Endothelial cell (in vitro differentiated cells): ENCODE results near the gene METRN. TPM values are rescaled to one million over a fixed set of nuclear protein-coding genes. Genes with fewer than 3 reads are reported as not detected.

Experiments
- DNase-seq: peaks from one replicate; pipeline ENCODE4 v3.0.0; 2021; ENCODE audit warnings: low spot score
- H3K27ac Mint-ChIP-seq: one replicate; pipeline ENCODE4 v1.8.0; 2021; ENCODE audit warnings: mixed read lengths, inconsistent platforms; ENCODE audit not compliant: unreplicated experiment
- H3K27me3 Mint-ChIP-seq: one replicate; pipeline ENCODE4 v1.8.0; 2021; ENCODE audit warnings: mild to moderate bottlenecking, moderate library complexity, mixed read lengths, inconsistent platforms; ENCODE audit not compliant: unreplicated experiment
- H3K36me3 Mint-ChIP-seq: one replicate; pipeline ENCODE4 v1.8.0; 2021; ENCODE audit warnings: mild to moderate bottlenecking, low read depth, mixed read lengths, inconsistent platforms; ENCODE audit not compliant: unreplicated experiment
- H3K4me1 Mint-ChIP-seq: one replicate; pipeline ENCODE4 v1.8.0; 2021; ENCODE audit warnings: mild to moderate bottlenecking, mixed read lengths, inconsistent platforms; ENCODE audit not compliant: unreplicated experiment
- H3K4me3 Mint-ChIP-seq: one replicate; pipeline ENCODE4 v1.8.0; 2021; ENCODE audit warnings: mild to moderate bottlenecking, mixed read lengths, inconsistent platforms; ENCODE audit not compliant: unreplicated experiment
- H3K9me3 Mint-ChIP-seq: one replicate; pipeline ENCODE4 v1.8.0; 2021; ENCODE audit warnings: mixed read lengths, inconsistent platforms; ENCODE audit not compliant: unreplicated experiment
- total RNA-seq: library from RNA; stranded (reverse); fragmentation: NEBNext Ultra II Directional; extraction: Animal tissue kit (Norgen Biotek cat#: 25700); gene quantifications from one replicate; pipeline ENCODE4 v1.2.1, GENCODE V29; 2021; ENCODE audit not compliant: unreplicated experiment
- TF ChIP-seq, protein P1 (sequence below): fragments of 200-600 bp; sonication (generic); IDR thresholded peaks from one replicate; pipeline ENCODE4 v1.5.0; 2021; ENCODE audit warnings: antibody characterized with exemption; ENCODE audit not compliant: unreplicated experiment

METRN gene
- total RNA-seq, 1 donor from 2014 or later = 11.2 TPM

DNA sequence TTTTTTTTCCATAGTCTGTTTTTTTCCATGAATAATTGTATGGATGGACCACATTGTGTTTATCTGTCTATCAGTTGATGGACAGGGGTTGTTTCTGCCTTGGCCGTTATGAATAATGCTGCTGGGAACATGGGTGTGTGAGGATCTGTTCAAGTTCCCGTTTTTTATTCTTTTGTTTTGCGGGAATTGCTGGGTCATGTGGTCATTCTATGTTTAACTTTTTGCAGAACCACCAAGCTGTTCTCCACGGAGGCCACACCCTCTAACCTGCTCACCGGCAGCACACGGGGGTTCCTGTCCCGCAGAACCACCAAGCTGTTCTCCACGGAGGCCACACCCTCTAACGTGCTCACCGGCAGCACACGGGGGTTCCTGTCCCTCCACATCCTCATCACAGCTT, 39.7 kb downstream of the METRN start:
- H3K4me3 Mint-ChIP-seq = no peak overlapping the region
- H3K9me3 Mint-ChIP-seq = no peaks in the 10 kb centered on the region
- no peak for DNase-seq
- no peaks in the 10 kb centered on the region for H3K36me3 Mint-ChIP-seq
- TF ChIP-seq, protein P1, sequence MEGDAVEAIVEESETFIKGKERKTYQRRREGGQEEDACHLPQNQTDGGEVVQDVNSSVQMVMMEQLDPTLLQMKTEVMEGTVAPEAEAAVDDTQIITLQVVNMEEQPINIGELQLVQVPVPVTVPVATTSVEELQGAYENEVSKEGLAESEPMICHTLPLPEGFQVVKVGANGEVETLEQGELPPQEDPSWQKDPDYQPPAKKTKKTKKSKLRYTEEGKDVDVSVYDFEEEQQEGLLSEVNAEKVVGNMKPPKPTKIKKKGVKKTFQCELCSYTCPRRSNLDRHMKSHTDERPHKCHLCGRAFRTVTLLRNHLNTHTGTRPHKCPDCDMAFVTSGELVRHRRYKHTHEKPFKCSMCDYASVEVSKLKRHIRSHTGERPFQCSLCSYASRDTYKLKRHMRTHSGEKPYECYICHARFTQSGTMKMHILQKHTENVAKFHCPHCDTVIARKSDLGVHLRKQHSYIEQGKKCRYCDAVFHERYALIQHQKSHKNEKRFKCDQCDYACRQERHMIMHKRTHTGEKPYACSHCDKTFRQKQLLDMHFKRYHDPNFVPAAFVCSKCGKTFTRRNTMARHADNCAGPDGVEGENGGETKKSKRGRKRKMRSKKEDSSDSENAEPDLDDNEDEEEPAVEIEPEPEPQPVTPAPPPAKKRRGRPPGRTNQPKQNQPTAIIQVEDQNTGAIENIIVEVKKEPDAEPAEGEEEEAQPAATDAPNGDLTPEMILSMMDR = no peak
- no peak overlapping the region for H3K27ac Mint-ChIP-seq
- H3K27me3 Mint-ChIP-seq = peaks cover 3% of the 10 kb centered on the region
- H3K4me1 Mint-ChIP-seq = peaks cover 11% of the 10 kb centered on the region

DNA sequence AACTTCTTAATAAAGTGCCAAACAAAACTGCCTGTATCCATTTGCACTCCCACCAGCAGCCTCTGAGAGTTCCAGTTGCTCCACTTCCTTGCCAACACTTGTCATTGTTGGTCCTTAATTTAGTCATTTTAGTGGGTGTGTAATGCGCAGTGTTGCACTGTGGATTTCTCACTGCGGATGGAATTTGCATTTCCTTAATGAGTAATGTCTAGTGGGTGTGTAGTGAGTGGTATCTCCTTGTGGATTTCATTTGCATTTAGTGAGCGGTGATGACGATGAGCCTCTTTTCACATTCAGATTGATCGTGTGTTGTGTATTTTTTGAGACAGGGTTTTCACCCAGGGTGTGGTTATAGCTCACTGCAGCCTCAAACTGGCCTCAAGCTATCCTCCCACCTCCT, 41.5 kb downstream of the METRN start:
- H3K36me3 Mint-ChIP-seq = no peaks in the 10 kb centered on the region
- no peak overlapping the region for H3K27ac Mint-ChIP-seq
- peaks cover 5% of the 10 kb centered on the region for H3K4me1 Mint-ChIP-seq
- no peak for DNase-seq
- TF ChIP-seq, protein P1 = no peak
- H3K27me3 Mint-ChIP-seq = peaks cover 3% of the 10 kb centered on the region
- no peak overlapping the region for H3K4me3 Mint-ChIP-seq
- no peaks in the 10 kb centered on the region for H3K9me3 Mint-ChIP-seq

DNA sequence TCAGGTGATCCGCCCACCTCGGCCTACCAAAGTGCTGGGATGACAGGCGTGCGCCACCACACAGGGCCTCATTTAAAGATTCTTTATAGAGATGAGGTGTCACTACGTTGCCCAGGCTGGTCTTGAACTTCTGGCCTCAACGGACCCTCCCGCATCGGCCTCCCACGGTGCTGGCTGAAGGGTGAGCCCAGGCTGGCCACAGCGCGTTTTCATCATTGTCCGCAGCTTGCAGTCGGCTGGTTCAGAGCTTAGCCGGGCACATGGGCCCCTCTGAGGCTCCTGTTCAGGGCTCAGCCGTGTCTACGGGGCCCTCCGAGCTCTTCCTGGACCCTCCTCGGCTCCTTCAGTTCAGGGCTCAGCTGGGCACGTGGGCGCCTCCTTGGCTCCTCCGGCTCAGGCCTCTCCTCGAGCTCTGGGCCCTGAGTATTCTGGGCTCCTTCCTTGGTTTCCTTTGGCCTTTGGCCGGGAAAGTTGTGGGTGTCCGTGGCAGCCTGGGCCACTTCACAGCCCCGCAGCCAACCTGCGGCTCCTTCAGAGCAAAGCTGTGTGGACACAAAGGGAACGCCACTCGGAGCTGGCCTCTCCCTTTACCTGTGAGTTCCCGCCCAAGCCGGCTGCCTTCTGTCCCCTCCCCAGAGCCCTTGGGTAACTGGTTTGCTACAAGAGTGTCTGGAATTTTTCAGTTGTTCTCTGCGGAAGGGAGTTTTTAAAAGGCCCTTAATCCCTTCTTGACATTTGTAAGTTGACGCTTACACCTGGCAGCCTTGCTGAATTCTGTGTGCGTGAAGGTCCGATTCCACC, 44.4 kb downstream of the METRN start:
- Mint-ChIP-seq H3K4me1 (no peaks in the 10 kb centered on the region), H3K27me3 (peaks cover 3% of the 10 kb centered on the region), H3K4me3 (no peak overlapping the region), H3K36me3 (no peaks in the 10 kb centered on the region), H3K27ac (no peak overlapping the region), H3K9me3 (no peaks in the 10 kb centered on the region)
- no peak for DNase-seq
- TF ChIP-seq, protein P1 = no peak

DNA sequence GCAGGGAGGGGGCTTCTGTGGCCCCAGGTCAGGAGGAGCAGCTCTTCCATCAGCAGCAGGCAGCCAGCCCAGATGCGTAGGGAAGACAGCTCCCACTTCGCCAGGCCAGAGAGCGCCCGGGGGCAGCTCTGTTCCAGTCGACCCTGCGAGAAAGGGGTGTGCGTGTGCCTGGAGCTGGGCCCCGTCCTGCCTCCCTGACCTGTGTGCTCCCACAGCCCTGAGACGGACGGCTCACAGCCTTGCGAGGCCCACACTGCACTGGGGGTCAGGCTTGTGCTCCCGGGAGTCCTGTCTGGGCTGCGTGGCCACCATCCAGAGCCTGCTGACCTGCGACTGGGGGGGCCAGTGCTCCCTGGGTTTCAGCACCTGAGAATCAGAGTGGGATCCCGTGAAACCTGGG, 45.1 kb downstream of the METRN start:
- DNase-seq = no peak
- Mint-ChIP-seq H3K27ac (no peak overlapping the region), H3K27me3 (peaks cover 3% of the 10 kb centered on the region), H3K4me1 (no peaks in the 10 kb centered on the region), H3K9me3 (no peaks in the 10 kb centered on the region), H3K4me3 (no peak overlapping the region), H3K36me3 (no peaks in the 10 kb centered on the region)
- TF ChIP-seq, protein P1 = no peak

DNA sequence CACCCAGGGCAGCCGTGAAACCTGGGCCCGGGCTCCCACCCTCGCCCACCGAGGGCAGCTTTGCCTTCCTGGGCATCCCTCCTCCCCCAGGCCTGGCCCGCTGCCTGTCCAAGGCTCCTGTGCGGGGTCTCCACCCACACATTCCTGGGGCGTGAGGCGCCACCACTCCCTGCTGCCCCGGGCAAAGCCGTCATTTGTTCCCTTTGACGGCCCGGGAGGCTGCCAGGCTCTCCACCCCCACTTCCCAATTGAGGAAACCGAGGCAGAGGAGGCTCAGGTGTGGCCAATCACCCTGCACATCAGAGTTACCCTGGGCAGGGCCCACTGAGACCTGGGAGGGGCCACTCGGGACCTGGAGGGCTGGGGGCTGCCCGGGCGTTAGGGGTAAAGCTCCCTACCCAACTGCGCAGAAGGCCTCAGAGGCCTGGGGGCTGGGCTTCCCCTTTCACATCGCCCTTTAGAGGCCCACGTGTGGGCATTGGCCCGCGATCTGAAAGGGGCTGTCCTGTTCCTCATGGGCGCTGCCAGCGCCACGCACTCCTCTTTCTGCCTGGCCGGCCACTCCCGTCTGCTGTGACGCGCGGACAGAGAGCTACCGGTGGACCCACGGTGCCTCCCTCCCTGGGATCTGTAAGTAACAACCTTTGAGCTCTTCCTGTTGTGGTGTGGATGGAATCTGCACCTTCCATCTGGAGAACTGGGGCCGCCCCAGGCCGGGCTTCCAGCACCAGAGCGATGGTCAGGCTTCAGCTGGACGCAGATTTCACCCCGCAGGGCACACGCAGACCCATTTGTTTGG, 45.8 kb downstream of the METRN start, which contains the start of gene MSLN:
Gene MSLN, plus strand, starts transcription at position 190 of the 799 bp plus-strand sequence. CDS start 1,947 bp downstream, outside the sequence.
- H3K27me3 Mint-ChIP-seq = peaks cover 3% of the 10 kb centered on the region
- H3K4me1 Mint-ChIP-seq = no peaks in the 10 kb centered on the region
- H3K4me3 Mint-ChIP-seq = no peak within 1 kb of the TSS
- DNase-seq = no peak
- TF ChIP-seq, protein P1 = no peak
- H3K9me3 Mint-ChIP-seq = no peaks in the 10 kb centered on the region
- H3K27ac Mint-ChIP-seq = no peak within 1 kb of the TSS
- H3K36me3 Mint-ChIP-seq = no peaks in the 10 kb centered on the region
